Measurements from ENCODE around the gene ACYP2.

DNA sequence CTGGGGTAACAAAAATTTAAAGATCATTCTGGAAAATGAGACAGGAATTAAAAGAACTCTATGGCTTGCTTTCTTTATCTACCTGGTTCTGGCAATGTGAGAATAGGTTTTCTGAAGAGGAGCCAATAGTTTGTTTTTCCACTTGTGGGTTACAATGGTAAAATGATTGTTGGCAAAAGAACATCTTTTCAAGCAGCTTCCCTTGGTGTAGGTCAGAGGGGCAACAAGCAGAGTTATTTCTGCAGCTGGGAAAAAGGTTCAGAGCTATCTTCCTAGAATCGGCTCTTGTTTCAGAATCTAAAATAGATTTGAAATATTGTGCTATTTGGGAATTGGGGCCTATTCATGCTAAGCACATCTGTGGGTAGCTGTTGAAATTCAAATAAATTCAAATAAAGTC lies 152.2 kb downstream of the ACYP2 start:
- TF ChIP-seq CTCF (IDR thresholded peaks at IDR 0.05): no peak
- TF ChIP-seq POLR2A (IDR thresholded peaks at IDR 0.05): no peak
- no peak for TF ChIP-seq POLR2AphosphoS5 (IDR thresholded peaks at IDR 0.05)
